Caco-2 (cell line): ENCODE data around the gene IL26. TPM values are rescaled to one million over a fixed set of nuclear protein-coding genes. Genes with fewer than 3 reads are reported as not detected.

ENCODE experiments used
- BruUV-seq: library from RNA; stranded (reverse); fragments of 400-500 nt; replicated peaks from 2 replicates; lab custom pipeline; 2021; lab: Mats Ljungman, UMichigan
- CTCF ChIA-PET: fragments of 300-600 bp; sonication (Branson Sonifier 250); formaldehyde crosslinking; loops from one replicate; lab custom pipeline; 2022; ENCODE audit warnings: antibody characterized with exemption; lab: Charles Lee
- POLR2A ChIA-PET: fragments of 300-600 bp; sonication (Branson Sonifier 250); formaldehyde crosslinking; loops from one replicate; lab custom pipeline; 2022; ENCODE audit warnings: antibody characterized with exemption; lab: Charles Lee
- DNase-seq, 2 experiments: peaks; one replicate each; pipeline versions ENCODE4 v3.0.0 to v3.0.0-alpha.2; 2020 to 2022
- H3K27me3 ChIP-seq: replicated peaks from 2 replicates; pipeline ENCODE4 v1.6.0; 2011; ENCODE audit warnings: low read length; ENCODE audit not compliant: control insufficient read depth, insufficient read depth
- H3K36me3 ChIP-seq: 2 replicates; pipeline ENCODE4 v1.5.1; 2011; ENCODE audit warnings: low read length; ENCODE audit not compliant: control insufficient read depth, insufficient read depth
- H3K4me1 ChIP-seq: fragments of 250-450 bp; sonication (Bioruptor Pico); 2 replicates; pipeline ENCODE4 v1.5.1; 2020; ENCODE audit warnings: mild to moderate bottlenecking
- H3K4me3 ChIP-seq: 2 replicates; pipeline ENCODE4 v1.5.1; 2011; ENCODE audit warnings: low read depth, mild to moderate bottlenecking, control low read depth, low read length
- H3K9me3 ChIP-seq: fragments of 250-450 bp; sonication (Bioruptor Pico); 2 replicates; pipeline ENCODE4 v1.5.1; 2020; ENCODE audit warnings: mild to moderate bottlenecking, moderate library complexity
- H3K27ac Mint-ChIP-seq: one replicate; pipeline ENCODE4 v1.8.0; 2022; ENCODE audit warnings: mixed read lengths; ENCODE audit not compliant: unreplicated experiment
- H3K27me3 Mint-ChIP-seq: one replicate; pipeline ENCODE4 v1.8.0; 2022; ENCODE audit warnings: mixed read lengths; ENCODE audit not compliant: insufficient read depth, unreplicated experiment
- H3K36me3 Mint-ChIP-seq: one replicate; pipeline ENCODE4 v1.8.0; 2022; ENCODE audit warnings: mild to moderate bottlenecking, mixed read lengths; ENCODE audit not compliant: insufficient read depth, unreplicated experiment
- H3K4me1 Mint-ChIP-seq: one replicate; pipeline ENCODE4 v1.8.0; 2022; ENCODE audit warnings: low read depth, mixed read lengths; ENCODE audit not compliant: unreplicated experiment
- H3K4me3 Mint-ChIP-seq: one replicate; pipeline ENCODE4 v1.8.0; 2022; ENCODE audit warnings: mild to moderate bottlenecking, moderate library complexity, mixed read lengths; ENCODE audit not compliant: unreplicated experiment
- H3K9me3 Mint-ChIP-seq: one replicate; pipeline ENCODE4 v1.8.0; 2022; ENCODE audit warnings: mixed read lengths; ENCODE audit not compliant: unreplicated experiment
- intact Hi-C: fragments of 100-400 bp; cut with micrococcal nuclease; formaldehyde crosslinking; loops from one replicate; pipeline ENCODE4 v1.10.0; 2022; ENCODE audit not compliant: unreplicated experiment
- total RNA-seq: library from RNA; stranded (reverse); gene quantifications from 2 replicates; pipeline ENCODE4 v1.2.3, GENCODE V29; 2022
- TF ChIP-seq, protein P1 (sequence below), 2 experiments: fragments of 200-600 bp in 1 of 2; IDR thresholded peaks; 1 replicate in 1 of 2; 2 replicates in 1 of 2; pipeline versions ENCODE4 v1.5.1 to v1.8.0; 2011 to 2022; ENCODE audit warnings: antibody characterized with exemption in 1 of 2, control low read depth in 1 of 2, inconsistent platforms in 1 of 2, low read depth in 1 of 2, low read length in 1 of 2, mild to moderate bottlenecking in 1 of 2, moderate library complexity in 1 of 2; ENCODE audit not compliant: insufficient read depth in 1 of 2, severe bottlenecking in 1 of 2, unreplicated experiment in 1 of 2

IL26 gene
- total RNA-seq, 1 experiment from 2014 or later = not detected

DNA sequence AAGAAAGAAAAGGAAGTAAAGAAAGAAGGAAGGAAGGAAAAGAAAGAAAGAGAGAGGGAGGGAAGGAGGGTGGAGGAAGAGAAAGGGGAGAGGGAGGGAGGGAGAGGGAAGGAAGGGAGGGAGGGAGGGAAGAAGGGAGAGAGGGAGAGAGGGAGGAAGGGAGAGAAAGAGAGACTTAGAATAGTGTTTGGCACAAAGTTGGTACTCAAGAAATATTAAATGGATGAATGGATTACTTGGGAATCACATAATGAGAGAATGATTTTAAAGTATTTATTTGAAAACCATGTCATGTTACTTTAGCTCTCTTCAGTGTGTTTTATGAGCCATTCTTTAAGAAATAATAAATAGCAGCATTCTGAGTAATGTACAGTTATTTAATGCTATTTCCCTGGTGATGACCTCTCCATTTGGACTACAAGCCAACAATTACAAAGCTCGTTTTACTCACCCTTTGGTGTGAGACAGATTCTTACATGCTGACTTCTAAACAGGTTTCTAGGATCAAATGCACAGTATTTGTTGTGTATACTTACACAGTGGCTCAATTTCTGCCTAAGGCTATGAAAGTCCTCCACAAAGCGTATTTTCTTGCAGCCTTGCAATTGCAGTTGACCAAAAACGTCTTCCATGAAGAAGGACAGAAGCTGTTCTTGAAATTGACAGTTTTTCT is 861 bp downstream of the IL26 start:
- no TSS peak for BruUV-seq
- intact Hi-C loops = loop anchor here (10.0 kb wide), 2 partner anchors 390 to 440 kb away; partner anchors contain the start of gene RAP1B

DNA sequence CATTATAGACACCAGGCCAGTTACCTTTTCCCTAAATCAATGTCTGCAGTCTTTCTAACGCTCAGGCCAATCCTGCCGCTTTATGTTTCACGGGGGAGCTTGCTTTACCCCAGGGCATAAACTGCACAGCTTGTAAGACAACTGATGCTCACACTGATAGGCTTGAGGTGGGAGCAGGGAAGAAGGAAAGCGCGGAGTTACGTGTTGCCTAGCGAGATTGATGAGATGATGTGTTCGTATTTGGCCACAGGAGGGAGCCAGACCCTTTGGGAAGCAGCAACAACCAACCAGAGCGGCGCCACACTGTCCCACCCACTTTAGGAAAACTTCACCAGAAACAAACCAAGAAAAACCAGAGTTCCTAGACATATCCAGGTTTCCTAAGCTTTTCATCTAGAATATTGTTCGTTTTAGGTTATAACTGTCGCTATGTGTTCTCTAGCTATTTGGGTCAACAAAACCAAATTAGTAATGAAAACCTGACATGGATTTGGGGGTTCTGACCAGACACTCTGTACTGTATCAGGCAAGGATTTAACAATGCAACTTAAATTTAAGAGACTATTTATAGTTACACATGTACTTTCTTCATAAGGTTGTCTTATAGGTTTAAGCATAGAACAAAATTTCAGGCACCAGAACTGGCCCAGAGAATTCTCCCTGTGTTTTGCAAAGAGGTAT is 2.4 kb downstream of the IL26 start:
- ChIA-PET CTCF (interaction anchor here (1.1 kb wide), 3 partner anchors 94 to 607 kb away, joined by 3 to 4 read pairs (median 4); no protein-coding TSS in a partner anchor), POLR2A (no interaction called here)
- no TSS peak for BruUV-seq
- H3K4me1 Mint-ChIP-seq = no peaks in the 10 kb centered on the region
- Histone ChIP-seq H3K36me3 (no peaks in the 10 kb centered on the region), H3K4me3 (no peak overlapping the region), H3K4me1 (no peaks in the 10 kb centered on the region), H3K27me3 (no peaks in the 10 kb centered on the region; the same call in 1 of the 2 replicates), H3K9me3 (no peaks in the 10 kb centered on the region)
- H3K27me3 Mint-ChIP-seq = peaks cover 14% of the 10 kb centered on the region
- no peak overlapping the region for H3K4me3 Mint-ChIP-seq
- TF ChIP-seq, protein P1, sequence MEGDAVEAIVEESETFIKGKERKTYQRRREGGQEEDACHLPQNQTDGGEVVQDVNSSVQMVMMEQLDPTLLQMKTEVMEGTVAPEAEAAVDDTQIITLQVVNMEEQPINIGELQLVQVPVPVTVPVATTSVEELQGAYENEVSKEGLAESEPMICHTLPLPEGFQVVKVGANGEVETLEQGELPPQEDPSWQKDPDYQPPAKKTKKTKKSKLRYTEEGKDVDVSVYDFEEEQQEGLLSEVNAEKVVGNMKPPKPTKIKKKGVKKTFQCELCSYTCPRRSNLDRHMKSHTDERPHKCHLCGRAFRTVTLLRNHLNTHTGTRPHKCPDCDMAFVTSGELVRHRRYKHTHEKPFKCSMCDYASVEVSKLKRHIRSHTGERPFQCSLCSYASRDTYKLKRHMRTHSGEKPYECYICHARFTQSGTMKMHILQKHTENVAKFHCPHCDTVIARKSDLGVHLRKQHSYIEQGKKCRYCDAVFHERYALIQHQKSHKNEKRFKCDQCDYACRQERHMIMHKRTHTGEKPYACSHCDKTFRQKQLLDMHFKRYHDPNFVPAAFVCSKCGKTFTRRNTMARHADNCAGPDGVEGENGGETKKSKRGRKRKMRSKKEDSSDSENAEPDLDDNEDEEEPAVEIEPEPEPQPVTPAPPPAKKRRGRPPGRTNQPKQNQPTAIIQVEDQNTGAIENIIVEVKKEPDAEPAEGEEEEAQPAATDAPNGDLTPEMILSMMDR (IDR thresholded peaks at IDR 0.05; ENCODE audit: insufficient read depth in 1 of 2, low read depth in 1 of 2, low read length in 1 of 2, severe bottlenecking in 1 of 2, unreplicated experiment in 1 of 2) = peak; percentile 87
- intact Hi-C loops = loop anchor here (1.0 to 10.0 kb wide), 5 partner anchors 18 to 442 kb away; partner anchors contain the start of gene RAP1B
- peak; percentile 79 for DNase-seq
- no peaks in the 10 kb centered on the region for H3K9me3 Mint-ChIP-seq
- H3K36me3 Mint-ChIP-seq = no peaks in the 10 kb centered on the region
- no peak overlapping the region for H3K27ac Mint-ChIP-seq

More for the DNA sequence above, 861 bp downstream of the IL26 start:
- CTCF ChIA-PET = interaction anchor here (1.1 kb wide), 1 partner anchor 93 kb away, joined by 4 read pairs; no protein-coding TSS in a partner anchor
- POLR2A ChIA-PET = no interaction called here
- Mint-ChIP-seq H3K4me1 (no peaks in the 10 kb centered on the region), H3K36me3 (no peaks in the 10 kb centered on the region), H3K4me3 (no peak overlapping the region), H3K27me3 (peaks cover 9% of the 10 kb centered on the region), H3K27ac (no peak overlapping the region), H3K9me3 (no peaks in the 10 kb centered on the region)
- Histone ChIP-seq H3K4me1 (no peaks in the 10 kb centered on the region), H3K27me3 (no peaks in the 10 kb centered on the region; the same call in 1 of the 2 replicates), H3K36me3 (no peaks in the 10 kb centered on the region), H3K9me3 (no peaks in the 10 kb centered on the region), H3K4me3 (no peak overlapping the region)
- no peak for DNase-seq
- TF ChIP-seq, protein P1 (IDR thresholded peaks at IDR 0.05; ENCODE audit: insufficient read depth in 1 of 2, low read depth in 1 of 2, low read length in 1 of 2, severe bottlenecking in 1 of 2, unreplicated experiment in 1 of 2) = no peak

DNA sequence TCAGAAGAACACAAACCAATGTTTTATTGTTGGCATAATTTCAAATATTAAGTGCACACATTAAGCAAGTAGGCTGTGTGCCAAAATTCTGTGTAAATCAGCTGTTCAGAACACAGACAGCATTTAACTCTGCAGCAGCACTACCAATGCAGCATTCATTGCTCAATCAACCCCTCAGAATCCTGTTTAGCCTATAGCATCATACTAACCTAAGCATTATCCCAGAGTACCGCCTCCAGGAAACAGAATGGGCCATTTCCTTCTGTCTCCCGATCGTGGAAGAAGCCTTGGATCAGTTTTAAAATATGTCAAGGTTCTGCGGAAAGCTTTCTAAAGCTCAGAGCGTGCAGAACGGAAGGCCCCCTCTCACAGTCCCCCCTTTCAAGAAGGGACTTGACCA is 3.3 kb downstream of the IL26 start:
- POLR2A ChIA-PET = no interaction called here
- Mint-ChIP-seq H3K27me3 (peaks cover 14% of the 10 kb centered on the region), H3K27ac (no peak overlapping the region)

More for the DNA sequence above, 3.3 kb downstream of the IL26 start:
- BruUV-seq = no TSS peak
- CTCF ChIA-PET = interaction anchor here (1.1 kb wide), 2 partner anchors 182 to 608 kb away, joined by 3 to 4 read pairs; no protein-coding TSS in a partner anchor
- Histone ChIP-seq H3K9me3 (no peaks in the 10 kb centered on the region), H3K4me3 (no peak overlapping the region), H3K36me3 (no peaks in the 10 kb centered on the region), H3K27me3 (no peaks in the 10 kb centered on the region; the same call in 1 of the 2 replicates), H3K4me1 (no peaks in the 10 kb centered on the region)
- Mint-ChIP-seq H3K4me1 (no peaks in the 10 kb centered on the region), H3K9me3 (no peaks in the 10 kb centered on the region), H3K36me3 (no peaks in the 10 kb centered on the region), H3K4me3 (no peak overlapping the region)
- TF ChIP-seq, protein P1 (IDR thresholded peaks at IDR 0.05; ENCODE audit: insufficient read depth in 1 of 2, low read depth in 1 of 2, low read length in 1 of 2, severe bottlenecking in 1 of 2, unreplicated experiment in 1 of 2) = no peak
- DNase-seq = no peak
- intact Hi-C loops = loop anchor here (2.0 to 10.0 kb wide), 3 partner anchors 18 to 442 kb away; partner anchors contain the start of gene RAP1B
